ENCODE results near the gene NHSL2.

- TF ChIP-seq EP300 (IDR thresholded peaks at IDR 0.05; ENCODE audit: low read depth), result no peak
- TF ChIP-seq CTCF (IDR thresholded peaks at IDR 0.05), result no peak
- TF ChIP-seq POLR2A (IDR thresholded peaks at IDR 0.05), result no peak
- TF ChIP-seq POLR2AphosphoS5 (IDR thresholded peaks at IDR 0.05), result no peak
Measured at GRCh38 chrX:71870208-71871098, 40.2 kb upstream of the NHSL2 start.
